ENCODE data around the gene CBFA2T3.

DNA sequence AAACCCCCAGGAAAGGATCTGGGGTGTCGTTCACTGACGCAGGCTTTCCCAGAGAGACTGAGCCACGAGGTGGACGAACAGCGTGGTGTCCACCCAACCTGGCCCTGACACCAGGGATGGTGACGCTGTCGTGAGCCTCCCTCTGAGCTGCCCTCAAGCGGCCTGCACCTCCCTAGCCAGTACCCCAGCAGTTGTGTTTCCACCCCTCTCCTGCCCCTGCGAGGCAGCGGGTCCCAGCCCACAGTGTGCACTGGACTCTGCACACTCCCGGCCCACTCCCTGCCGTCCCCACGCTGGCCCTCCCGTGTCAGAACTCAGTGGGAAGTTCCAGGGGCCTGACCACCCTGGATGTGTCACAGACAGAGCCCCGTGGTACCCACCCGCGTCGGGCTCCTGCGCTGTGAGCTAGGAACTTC lies 39.8 kb downstream of the CBFA2T3 start:
- TF ChIP-seq POLR2A (IDR thresholded peaks at IDR 0.05) (no peak), EP300 (IDR thresholded peaks at IDR 0.05) (no peak)
- TF ChIP-seq, protein P1, sequence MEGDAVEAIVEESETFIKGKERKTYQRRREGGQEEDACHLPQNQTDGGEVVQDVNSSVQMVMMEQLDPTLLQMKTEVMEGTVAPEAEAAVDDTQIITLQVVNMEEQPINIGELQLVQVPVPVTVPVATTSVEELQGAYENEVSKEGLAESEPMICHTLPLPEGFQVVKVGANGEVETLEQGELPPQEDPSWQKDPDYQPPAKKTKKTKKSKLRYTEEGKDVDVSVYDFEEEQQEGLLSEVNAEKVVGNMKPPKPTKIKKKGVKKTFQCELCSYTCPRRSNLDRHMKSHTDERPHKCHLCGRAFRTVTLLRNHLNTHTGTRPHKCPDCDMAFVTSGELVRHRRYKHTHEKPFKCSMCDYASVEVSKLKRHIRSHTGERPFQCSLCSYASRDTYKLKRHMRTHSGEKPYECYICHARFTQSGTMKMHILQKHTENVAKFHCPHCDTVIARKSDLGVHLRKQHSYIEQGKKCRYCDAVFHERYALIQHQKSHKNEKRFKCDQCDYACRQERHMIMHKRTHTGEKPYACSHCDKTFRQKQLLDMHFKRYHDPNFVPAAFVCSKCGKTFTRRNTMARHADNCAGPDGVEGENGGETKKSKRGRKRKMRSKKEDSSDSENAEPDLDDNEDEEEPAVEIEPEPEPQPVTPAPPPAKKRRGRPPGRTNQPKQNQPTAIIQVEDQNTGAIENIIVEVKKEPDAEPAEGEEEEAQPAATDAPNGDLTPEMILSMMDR (IDR thresholded peaks at IDR 0.05), result no peak

Measured in gastroesophageal sphincter (tissue), 3 donors.